Neural cell (in vitro differentiated cells): ENCODE measurements around the gene SCN4B.

Source experiments
- CTCF ChIP-seq: fragments of 450-650 bp; IDR thresholded peaks from 2 replicates; pipeline ENCODE4 v1.5.1; 2014; ENCODE audit warnings: antibody characterized with exemption, mild to moderate bottlenecking, moderate library complexity; ENCODE audit not compliant: poor library complexity, severe bottlenecking
- EP300 ChIP-seq: fragments of 450-650 bp; conservative IDR thresholded peaks from 2 replicates; pipeline ENCODE4 v1.6.1; 2014; ENCODE audit warnings: antibody characterized with exemption, mild to moderate bottlenecking, moderate library complexity; ENCODE audit not compliant: poor library complexity, severe bottlenecking
- POLR2AphosphoS5 ChIP-seq: IDR thresholded peaks from 2 replicates; pipeline ENCODE4 v1.6.1; 2012

DNA sequence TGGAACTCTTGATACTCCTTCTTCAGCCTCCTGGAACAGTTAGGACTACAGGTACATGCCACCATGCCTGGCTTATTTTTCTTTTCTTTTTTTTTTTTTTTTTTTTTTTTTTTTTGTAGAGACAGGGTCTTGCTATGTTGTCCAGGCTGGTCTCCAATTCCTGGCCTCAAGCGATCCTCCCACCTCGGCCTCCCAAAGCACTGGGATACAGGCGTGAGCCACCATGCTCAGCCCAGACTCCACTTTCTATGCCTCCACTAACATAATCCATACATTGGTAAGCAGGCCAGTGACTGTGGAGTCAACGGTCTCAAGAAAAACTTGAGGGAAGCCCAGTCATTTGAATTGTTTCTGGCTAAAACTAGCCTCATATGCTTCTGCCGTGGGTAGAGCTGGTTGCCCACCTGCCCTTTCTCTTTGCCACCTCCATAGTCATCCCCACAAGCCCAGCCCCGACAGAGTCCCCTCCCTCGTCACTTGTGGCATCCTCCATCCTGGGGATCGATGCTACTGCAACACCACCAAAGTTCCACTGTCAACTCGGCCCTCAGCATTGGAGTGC is 21.5 kb upstream of the SCN4B start:
- TF ChIP-seq CTCF (no peak), POLR2AphosphoS5 (no peak), EP300 (no peak)
